GDM1 (cell line): ENCODE measurements around the gene OTP.
A peak's percentile ranks its signal among the peaks of the same experiment; 100 is the strongest.

Experiments
- DNase-seq: peaks from one replicate; lab custom pipeline; 2025; lab: John Stamatoyannopoulos, UW

OTP gene

DNA sequence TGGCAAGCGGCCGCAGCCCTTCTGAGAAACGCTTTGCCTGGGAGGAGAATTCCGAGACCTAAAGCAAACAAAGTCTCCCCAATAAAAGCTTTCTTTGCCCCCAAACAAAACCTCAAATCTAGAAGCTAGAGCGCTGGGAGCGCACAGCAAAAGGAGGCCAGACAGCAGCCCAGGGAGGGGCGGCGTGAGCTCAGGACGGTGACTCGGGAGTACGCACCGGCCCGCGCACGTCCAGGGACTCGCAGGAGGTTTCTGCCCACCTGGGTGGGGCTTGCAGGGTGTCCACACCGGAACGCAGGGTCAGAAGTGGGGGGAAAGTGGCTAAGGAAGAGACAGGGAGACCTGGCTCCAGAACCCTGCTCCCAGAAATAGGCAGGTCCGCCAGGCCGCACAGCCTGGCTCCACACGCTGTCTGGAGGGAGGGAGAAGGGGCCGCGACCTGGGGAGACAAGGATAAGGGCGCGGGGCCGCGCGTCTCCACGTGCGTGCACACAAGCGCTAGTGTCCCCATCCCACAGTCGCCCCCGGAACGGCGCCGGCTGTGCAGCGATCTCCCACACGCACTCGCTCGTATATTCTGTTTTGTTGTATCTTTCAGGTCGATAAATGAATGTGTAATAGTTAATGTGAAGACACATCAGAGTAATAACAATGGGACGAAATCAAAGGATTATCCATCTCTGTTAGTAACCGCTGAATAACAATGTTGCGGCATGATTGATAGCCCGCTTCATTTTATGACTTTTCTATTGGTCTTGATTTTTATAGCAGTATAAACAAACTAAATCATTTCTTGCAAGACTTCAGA lies 2.3 kb upstream of the OTP start:
- no peak for DNase-seq

DNA sequence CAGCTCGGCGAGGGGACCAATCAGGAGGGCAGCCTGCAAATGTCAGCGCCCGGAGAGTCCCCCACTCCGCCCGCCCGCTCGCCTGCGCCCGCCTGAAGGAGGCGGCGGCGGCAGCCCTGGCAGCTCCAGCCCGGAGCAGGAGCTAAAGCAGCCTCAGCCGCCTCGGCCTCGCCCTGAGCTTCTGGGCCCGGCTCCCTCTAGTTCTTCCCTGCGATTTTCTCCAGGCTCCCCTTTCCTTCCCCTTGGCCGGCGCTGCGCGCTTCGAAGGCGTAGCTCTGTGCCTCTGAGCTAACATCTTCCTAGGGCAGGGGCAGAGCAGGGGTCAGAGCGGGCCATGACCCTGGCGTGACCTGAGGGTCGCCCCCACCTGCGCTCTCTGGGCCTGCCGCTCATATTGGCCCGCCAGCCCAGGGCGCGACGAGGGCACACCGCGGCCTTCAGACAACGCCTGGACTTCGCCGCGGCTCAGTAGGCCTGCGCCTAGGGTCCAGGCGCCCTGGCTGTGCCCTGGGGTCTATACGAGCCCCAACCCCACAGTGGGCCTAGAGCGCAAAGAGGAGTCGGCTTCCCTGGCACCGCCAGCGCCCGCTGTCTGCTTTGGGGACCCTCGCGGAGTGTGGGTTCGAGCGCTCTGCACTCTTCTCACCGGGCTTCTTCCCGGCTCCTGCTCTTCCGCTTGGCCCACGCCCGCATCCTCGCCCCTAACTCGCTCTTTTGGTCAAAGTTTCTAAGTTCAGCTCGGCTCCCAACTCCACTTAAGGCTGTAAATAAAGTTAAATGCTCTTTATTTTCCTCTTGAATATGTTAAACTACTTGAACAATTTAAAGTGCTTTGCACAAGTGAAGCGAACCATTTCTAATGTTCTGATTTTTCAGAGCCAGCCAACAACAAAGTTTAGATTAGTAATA lies 504 bp upstream of the OTP start:
- no peak for DNase-seq

DNA sequence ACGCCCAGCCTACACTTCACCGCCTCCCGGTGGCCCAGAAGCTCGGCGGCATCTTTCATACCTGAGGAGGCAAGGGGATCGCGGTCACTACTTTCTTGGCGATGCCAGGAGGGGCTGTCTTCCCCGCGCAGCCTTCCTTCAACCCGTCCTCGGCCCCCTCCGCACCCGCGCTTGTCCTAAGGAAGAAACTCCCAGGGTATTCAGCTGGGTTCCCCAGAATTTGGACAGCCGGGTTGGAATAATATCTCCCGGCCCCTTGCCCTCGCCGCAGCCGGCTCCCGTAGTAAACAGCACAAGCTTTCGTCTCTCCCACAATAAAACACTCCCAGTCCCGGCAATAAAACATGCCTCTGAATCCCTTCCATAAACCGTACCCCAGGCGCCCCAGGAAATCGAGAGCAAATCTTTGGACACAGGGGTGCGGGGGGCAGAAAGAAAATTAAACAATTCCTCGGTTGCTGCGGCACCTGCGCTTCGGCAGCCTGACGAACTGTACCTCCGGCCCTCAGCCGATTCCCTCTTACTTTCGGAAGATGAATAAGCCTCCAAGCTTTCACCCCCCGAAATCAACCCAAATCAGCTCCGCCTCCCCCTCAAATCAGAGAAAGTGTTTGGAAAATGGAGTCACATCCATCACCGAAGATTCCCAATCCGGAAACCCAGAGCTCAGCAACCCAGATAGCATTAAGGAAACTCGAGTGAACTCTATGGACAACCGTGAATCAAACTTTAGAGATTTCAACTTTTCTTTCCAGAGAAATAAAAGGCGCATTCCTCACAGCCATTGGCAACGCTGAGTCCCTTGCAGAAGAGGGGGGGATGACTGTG lies 1.1 kb downstream of the OTP start:
- DNase-seq = no peak

DNA sequence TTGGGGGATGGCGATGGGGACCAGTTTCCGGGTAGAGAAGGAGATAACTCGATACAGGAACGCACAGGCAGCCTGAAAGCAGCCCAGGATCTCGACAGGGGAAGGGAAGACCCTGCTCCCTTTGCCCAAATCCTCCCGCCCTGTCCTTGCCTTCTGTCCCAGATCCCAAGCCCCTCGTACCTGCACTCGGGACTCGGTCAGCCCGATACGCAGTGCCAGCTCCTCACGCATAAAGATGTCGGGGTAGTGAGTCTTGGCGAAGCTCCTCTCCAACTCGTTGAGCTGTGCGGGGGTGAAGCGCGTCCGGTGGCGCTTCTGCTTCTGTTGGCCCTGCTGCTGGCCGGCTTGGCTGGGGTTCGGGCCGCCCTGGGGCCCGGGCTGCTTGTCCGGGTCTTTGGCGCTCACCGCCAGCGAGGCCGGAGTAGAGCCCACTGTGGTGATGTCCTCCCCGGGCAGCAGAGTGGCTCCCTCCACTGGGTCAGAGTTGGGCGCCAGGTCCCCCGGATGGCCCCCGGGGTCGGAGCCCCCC lies 1.8 kb downstream of the OTP start:
- no peak for DNase-seq

DNA sequence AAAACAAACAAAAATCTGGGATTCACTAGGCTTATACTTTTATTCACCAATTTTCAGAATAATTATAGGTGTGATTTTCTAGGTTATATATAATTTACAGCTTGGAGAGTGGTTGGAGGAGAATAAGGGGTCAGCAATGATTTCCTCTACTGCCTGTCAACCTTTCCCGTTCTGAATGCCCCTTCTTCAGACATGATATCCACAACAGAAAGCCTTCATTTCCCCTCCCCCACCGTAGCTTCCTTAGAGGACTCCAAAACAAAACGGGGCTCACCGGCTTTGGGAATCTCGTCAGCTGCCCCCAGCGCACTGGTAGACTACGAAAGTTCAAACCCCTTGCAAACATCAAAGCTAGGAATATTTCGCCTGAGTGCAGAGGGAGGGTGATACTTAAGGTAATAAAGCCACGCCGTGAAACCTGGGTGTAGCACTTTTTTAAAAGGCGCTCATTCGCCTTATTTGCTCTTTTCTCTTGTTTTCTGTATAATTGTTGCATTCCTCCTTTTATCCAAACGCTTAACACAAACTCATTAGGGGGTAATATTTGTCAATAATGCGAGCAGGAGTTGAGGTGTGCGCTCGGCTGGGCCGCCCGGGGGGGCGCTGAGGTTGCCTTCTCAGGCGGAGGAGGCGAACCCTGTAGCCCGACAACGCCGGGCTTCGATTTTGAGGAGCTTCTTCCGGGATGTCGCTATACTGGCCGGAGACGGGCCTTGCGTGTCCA lies 2.4 kb downstream of the OTP start:
- DNase-seq = no peak

DNA sequence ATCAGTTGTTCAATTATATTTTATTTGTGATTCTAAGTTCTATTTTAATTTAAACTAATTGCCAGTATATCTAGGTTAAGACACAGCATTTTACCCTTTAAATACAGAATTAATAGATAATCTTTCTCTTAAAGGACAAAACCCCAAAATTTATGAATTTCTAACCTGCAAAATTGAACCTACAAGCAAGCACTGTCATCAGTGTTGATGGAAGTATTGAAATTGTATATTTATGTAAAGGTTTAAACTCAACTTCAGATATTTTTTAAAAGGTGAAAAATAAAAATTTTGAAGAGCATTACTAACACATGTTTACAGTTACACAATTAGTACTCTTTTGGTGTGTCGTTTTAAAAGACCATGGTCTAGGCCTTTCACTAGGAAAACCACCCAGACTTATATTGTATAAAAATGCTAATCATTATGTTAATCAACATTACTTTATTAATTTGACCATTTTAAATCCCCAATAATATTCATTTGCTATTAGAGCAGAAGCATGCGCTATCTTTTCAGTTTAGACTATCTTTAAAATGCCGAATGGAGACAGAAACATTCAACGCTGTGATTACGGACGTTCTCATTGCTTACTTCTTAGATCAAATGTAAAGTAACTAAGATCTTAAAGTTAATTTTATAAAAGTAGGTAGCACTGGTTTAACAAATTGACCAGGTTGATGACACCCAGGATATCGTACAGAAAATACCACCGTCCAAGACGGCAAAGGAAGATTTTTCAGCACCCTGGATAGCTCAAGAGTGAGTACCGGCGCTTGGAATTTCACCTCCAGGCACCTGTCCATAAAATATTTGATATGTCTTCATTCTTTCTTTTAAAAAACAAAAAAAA lies 3.2 kb downstream of the OTP start:
- no peak for DNase-seq

DNA sequence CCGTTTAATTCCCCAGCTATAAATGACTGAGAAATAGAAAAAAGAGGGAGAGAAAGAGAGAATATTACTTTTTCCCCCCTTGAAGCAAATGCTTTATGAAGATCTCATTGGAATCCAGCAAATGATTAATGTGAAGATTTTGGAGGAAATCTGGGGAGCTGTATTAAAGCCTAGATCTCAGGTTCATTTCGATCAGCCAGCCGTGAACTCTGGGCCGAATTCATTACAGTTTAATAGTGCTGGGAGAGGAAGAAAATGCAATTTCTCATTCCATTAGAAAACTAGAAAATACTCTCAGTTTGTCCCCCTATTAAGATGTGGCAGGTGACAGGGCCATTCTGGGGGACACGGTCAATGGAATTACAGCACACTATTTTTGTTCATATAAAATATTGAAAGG lies 4.8 kb downstream of the OTP start:
- no peak for DNase-seq

DNA sequence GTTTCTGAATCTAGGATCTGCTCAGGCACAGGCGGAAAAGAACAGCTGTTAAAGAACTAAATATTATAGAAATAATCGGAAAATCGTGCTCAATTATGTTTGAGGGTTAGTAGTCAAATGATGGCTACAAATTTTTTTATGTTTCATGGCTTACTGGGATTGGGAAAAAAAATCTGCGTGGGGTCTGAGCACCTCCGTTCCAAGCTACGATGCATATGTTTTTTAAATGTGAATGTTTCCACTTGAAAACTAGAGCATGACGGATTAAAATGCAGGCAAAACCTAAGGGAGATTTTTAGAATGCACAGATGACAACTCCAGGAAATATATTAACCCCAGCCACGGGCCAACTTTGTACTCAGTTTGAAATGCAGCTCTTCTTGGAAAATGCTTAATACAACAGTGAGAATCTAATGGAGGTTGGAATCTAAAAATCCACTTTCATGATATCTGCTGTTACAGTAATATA lies 5.3 kb downstream of the OTP start:
- DNase-seq = no peak

DNA sequence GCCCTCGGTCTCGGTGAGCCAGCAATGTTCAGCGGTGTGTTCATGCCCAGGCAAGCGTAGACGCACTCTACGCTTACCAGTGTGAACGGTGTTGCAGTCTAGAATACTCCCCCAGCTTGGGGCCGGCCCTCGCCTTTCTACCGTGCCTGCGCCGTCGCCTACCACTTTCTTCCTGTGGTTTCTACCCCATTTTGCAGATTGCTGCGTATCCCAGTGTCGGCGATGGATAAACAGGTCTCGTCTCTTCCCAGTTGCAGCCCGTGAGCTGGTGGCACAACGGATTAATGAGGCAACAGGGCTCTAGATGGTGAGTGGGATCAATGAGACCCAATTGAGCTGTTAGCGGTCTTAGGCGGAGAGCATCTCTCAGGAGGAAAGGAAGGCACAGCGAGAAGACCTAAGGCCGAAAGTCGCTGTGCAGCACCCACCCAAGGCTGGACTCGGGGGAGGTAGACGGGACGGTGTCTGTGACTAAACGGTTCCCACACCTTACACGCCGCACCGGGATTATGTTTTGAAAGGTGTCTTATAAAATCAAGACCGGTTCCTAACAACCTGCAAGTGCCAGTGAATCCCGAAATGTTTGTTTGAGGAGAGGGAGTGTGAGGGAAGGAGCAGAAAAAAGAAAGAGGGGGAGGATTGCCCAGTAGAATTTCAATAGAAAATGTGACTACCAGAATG lies 5.8 kb downstream of the OTP start:
- no peak for DNase-seq

DNA sequence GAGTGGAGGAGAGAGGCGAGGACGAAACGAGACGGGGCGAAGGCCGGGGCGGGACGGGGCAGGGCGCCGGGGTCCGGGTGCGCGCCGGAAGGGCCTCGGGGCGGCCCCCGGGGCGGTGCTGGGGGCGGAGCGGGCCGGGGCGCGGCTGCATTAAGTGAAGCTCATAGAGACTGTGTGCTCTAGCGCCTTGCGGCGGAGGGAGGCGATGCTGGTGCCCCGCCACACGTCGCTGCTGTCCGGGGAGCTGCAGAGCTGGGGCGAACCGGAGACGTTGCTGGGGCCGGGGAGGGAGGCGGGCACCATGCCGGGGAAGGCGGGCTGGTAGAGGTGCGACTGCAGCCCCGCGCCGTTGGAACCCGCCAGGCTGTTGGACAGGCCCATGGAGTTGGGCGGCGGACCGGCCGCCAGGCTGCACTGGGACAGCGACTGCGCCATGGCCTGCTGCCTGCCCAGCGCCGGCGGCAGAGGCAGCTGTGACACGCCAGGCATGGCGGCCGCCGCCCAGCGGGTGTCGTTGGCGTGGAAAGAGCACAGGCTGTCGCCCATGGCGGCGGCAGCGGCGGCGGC lies 8.3 kb downstream of the OTP start:
- peak; percentile 58 for DNase-seq

DNA sequence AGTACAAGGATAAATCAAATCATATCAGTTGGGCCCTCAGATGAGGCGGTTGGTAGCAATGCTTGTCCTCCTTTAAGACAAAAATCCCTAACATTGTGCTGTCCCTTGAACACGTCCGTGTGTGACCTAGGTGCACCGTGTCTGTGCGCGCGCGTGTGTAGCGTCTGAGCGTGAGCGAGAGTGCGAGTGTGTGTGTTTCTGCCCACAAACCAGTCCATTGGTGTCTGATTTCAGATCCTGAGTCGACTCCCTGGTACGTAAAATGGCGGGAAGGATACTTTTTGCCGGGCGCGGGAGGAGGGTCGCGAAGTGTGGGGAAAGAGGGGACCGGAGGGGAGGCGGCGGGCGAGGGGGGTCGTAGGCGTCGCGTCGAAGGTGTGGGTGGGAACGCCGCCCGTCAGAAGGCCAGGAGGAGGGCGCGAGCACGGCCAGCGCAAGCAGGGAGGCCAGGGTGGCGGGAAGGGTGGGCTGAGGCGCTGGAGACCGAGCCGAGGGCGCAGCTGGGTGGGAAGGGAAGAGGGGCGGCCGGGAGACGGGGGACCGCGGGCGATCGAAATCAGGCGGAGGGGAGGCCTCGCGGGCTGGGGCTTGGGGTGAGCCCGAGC lies 8.9 kb downstream of the OTP start:
- no peak for DNase-seq

DNA sequence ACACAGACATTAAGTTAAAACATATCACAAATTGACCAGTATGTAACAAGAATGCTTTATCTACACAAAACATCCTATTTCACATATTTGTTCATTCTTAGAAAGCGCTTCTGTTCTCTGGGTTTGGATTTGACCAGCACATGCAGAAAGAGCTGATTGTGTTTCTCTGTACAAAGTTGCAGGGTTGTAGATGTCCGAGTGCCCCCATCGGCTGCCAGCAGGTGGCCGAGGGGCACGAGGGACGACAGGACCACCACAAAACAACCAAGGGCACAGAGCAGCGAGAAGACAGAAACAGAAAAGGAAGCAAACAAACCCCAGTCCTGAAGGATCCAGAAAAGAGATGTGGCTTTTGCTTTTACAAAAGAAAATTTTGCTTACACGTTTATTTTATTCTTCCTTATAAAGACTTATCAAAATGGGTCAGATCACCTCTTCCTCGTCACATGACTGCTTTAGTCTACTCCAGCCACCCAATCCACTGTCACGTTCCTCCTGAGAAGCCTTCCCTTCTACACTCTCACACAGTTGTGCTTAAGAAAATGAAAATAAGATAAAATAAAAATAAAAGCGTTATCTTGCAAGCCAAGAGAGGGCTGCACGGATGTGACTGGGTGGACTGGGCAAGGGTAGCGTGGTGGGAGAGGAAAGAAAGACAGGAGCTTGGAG lies 9.5 kb downstream of the OTP start:
- no peak for DNase-seq

DNA sequence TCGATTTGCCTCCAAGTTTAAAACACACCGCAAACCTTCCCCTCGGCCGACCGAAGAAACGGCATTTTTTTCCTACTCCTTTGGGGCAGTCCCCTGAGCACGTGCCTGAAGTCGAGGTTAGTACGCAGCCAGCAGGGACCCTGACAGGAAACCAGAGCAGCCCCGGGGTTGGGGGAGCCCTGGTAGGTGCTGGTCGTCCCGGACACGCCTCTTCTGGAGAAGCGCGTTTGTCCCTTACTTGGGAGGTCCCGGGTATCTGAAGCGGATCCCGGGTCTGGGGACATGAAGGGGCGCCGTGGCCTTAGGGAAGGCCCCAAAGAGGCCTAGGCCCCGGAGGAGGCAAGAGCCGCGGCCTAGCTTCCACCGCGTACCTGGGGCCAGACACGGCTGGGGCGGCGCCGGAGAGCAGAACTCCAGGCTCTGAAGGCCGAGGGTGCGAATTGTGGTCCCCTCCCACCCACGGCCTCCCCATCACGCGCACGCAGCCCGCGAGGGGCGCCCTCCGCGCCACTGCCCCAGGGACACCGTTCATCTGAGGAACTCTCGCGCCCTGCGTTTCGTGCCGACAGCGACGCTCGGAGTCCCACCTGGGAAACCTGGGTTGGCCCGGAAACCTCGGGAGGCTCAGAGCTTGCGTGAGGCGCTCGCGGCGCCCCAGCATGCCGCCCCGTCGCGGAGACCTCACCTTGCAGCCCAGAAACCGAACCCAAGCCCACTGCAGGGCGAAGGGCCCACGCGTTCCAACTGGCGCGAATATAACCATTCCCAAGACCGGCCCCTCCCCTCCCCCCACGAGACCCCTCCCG lies 10.4 kb downstream of the OTP start:
- DNase-seq = no peak

DNA sequence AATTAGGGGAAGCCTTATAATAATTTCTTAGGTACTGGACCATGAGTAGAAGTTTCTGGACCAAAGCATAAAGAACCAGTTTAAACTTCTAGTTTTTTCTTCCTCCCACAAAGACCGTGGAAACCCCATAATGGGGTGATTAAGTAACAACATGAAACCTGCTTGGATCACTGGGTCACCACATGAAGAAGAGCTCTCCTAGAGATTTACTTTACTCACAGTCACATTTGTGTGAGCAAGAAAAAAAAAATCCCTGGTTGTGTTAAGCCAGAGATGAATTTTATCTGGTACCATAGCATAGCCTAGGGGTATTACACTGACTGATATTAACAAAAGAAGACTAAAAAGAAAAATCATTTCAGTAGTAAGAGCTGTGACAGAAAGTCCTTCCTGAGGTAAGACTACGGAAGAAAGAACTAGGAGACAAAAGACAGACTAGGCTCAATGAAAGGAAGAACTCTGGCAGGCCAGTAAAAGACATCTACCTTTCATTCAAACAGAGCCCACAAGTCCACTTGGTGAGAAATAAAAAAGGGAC lies 15.2 kb downstream of the OTP start:
- DNase-seq = no peak

DNA sequence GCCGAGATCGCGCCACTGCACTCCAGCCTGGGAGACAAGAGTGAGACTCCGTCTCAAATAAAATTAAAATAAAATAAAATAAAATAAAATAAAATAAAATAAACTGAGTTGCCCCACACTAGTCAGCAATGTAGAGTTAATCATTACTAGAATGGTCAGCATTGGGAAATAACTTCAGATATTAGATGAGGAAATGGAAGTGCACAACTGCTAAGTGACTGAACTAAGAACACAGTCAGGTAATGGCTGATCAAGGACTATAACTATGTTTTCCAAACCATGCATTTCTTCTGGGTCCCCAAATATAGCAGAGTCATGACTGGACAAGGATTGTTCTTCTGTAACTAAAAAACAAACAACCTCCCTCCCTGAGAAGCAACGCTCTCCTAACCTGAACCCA lies 17.1 kb downstream of the OTP start:
- DNase-seq = no peak

DNA sequence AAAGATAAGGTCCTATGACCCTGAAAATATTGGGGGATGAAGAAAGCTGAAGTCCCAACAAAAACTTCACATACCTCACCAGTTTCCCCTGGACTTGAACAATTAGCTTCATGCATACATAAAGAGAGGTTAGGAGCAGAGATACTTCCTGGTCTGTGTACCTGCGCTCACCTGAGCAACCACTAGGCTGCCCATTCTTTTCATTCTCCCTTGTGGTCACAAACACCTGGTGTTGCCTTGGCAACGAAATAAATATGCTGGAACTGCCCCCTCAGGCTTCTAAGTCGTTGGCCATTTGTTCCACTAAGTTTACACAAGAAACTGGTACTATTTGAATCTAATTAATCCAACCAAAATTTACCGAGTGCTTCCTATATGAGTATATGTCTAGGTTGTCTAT lies 18.1 kb downstream of the OTP start:
- no peak for DNase-seq

DNA sequence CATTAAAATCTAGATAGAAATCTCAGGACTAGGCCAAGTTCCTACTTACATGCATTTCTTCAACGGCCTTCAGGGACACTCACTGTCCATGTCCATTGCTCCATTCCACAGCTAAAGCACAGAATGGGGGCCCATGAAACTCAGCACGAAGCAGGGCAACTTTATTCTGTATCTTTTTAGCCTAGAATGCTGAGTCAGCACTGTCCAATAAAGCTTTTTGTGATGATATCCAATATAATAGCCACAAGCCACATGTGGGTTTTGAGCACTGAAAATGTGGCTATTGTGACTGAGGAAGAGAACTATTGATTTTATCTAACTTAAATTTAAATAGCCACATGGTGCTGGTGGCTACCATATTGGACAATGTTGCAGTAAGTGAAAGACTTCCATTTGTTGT lies 21.6 kb downstream of the OTP start:
- DNase-seq = no peak
